Cardiac muscle cell (in vitro differentiated cells and primary cell): Measurements from ENCODE around the gene NFATC2. TPM values are rescaled to one million over a fixed set of nuclear protein-coding genes. Genes with fewer than 3 reads are reported as not detected.

Source experiments
- DNase-seq, 2 donors: peaks; one replicate each; pipeline versions ENCODE4 v3.0.0 to v3.0.0-alpha.2; 2010 to 2017; ENCODE audit warnings: low read depth in 1 of 2, low spot score in 1 of 2
- H3K27ac ChIP-seq: fragments of 200-600 bp; sonication (generic); 2 replicates; pipeline ENCODE4 v1.5.1; 2016
- H3K27me3 ChIP-seq: fragments of 200-600 bp; sonication (generic); 2 replicates; pipeline ENCODE4 v1.6.0; 2016; ENCODE audit warnings: control low read depth
- H3K36me3 ChIP-seq: fragments of 200-600 bp; sonication (generic); 2 replicates; pipeline ENCODE4 v1.5.1; 2016; ENCODE audit warnings: control low read depth
- H3K4me1 ChIP-seq: fragments of 200-600 bp; sonication (generic); 2 replicates; pipeline ENCODE4 v1.8.1; 2017; ENCODE audit warnings: low read depth, mild to moderate bottlenecking, mixed run types
- H3K4me3 ChIP-seq: fragments of 200-600 bp; sonication (generic); 2 replicates; pipeline ENCODE4 v1.5.1; 2016; ENCODE audit warnings: mild to moderate bottlenecking
- H3K9me3 ChIP-seq: fragments of 200-600 bp; sonication (generic); 2 replicates; pipeline ENCODE4 v1.5.1; 2017; ENCODE audit warnings: low read depth, mild to moderate bottlenecking, control low read depth
- polyA plus RNA-seq: library from polyadenylated mRNA; unstranded; fragments of >200 nt; fragmentation: Nextera tagmentation; extraction: Ambion mirVana; gene quantifications from 2 replicates; pipeline ENCODE4 v1.2.1, GENCODE V29; 2016
- total RNA-seq: library from RNA; depleted of rRNA; stranded (reverse); fragments of >200 nt; gene quantifications from 2 replicates; pipeline ENCODE4 v1.2.3, GENCODE V29; 2016
- TF ChIP-seq, protein P1 (sequence below): IDR thresholded peaks from 2 replicates; pipeline ENCODE4 v1.5.1; 2012; ENCODE audit warnings: low read depth, mild to moderate bottlenecking, low read length

Gene NFATC2
- total and polyA plus RNA-seq, 2 experiments from 2014 or later, result 5.8 to 17.0 TPM

- Histone ChIP-seq H3K27me3 (no peaks in the 10 kb centered on the region), H3K4me3 (no peak overlapping the region), H3K9me3 (no peaks in the 10 kb centered on the region), H3K4me1 (peaks cover 51% of the 10 kb centered on the region), H3K27ac (no peak overlapping the region), H3K36me3 (no peaks in the 10 kb centered on the region)
- DNase-seq, result no peak
- TF ChIP-seq, protein P1, sequence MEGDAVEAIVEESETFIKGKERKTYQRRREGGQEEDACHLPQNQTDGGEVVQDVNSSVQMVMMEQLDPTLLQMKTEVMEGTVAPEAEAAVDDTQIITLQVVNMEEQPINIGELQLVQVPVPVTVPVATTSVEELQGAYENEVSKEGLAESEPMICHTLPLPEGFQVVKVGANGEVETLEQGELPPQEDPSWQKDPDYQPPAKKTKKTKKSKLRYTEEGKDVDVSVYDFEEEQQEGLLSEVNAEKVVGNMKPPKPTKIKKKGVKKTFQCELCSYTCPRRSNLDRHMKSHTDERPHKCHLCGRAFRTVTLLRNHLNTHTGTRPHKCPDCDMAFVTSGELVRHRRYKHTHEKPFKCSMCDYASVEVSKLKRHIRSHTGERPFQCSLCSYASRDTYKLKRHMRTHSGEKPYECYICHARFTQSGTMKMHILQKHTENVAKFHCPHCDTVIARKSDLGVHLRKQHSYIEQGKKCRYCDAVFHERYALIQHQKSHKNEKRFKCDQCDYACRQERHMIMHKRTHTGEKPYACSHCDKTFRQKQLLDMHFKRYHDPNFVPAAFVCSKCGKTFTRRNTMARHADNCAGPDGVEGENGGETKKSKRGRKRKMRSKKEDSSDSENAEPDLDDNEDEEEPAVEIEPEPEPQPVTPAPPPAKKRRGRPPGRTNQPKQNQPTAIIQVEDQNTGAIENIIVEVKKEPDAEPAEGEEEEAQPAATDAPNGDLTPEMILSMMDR, result no peak
These were observed 34.4 kb downstream of the NFATC2 start for GRCh38 chr20:51508158-51508557.

- Histone ChIP-seq H3K27ac (no peak overlapping the region), H3K4me3 (no peak overlapping the region), H3K9me3 (no peaks in the 10 kb centered on the region), H3K4me1 (peaks cover 44% of the 10 kb centered on the region), H3K27me3 (no peaks in the 10 kb centered on the region), H3K36me3 (no peaks in the 10 kb centered on the region)
- DNase-seq, result no peak
- TF ChIP-seq, protein P1, result no peak
These were observed 35.1 kb downstream of the NFATC2 start for GRCh38 chr20:51507216-51508036.

DNA sequence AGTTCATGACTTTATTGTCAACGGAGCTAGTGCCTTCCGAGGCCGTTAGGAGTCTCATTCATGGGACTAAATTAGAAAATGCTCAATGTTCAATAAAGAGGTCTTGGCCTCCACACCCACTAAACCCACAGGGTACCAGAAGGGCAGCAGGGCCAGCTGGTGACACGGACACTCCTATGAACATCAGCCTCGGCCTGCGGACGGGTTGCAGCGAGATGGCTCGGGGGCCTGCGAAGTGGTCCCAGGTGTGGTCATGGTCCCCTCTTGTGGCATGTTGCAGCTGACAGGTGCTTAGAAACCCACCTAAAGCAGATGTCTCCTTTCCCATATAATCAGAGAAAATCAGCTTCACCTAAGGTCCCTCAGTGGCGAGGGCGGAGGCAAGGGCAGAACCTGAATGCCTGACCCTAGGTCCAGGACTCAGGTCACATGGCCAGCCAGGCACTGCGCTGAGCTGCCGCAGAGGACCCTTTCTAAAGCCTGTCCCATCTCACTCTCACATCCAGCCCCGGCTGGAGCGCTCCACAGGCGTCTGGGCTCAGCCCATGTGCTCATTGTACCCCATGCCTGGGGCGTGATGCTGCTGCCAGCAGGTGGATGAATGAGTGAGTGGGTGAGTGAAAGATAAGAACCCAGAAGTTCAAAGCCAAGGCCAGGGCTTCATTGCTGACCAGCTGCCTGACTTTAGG lies 35.8 kb downstream of the NFATC2 start:
- TF ChIP-seq, protein P1, result no peak
- Histone ChIP-seq H3K27ac (no peak overlapping the region), H3K36me3 (no peaks in the 10 kb centered on the region), H3K4me3 (no peak overlapping the region), H3K27me3 (no peaks in the 10 kb centered on the region), H3K4me1 (peaks cover 39% of the 10 kb centered on the region), H3K9me3 (no peaks in the 10 kb centered on the region)
- no peak for DNase-seq

DNA sequence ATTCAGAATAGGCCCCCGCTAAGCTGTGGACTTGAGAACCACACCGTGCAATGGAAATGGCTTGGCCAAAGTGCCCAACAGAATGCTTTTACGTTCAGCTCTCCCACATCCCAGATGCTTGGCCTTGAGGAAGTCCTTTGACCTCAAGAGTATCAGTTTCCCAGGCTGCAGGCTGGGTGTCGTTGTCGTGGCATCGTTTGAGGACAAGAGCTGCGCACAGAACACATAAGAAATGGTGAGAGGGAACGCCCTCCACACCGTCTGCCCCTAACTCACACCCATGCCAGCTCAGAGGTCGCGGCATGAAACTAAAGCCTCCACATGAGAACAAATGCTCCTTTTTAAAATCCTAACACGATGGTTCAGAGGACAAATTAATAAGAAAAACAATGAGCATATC lies 37.0 kb downstream of the NFATC2 start:
- Histone ChIP-seq H3K9me3 (no peaks in the 10 kb centered on the region), H3K27ac (no peak overlapping the region), H3K4me1 (peaks cover 42% of the 10 kb centered on the region), H3K4me3 (no peak overlapping the region), H3K27me3 (no peaks in the 10 kb centered on the region), H3K36me3 (no peaks in the 10 kb centered on the region)
- TF ChIP-seq, protein P1, result no peak
- no peak for DNase-seq

GRCh38 chr20:51503376-51503775 lies 39.1 kb downstream of the NFATC2 start:
- Histone ChIP-seq H3K27ac (no peak overlapping the region), H3K4me3 (no peak overlapping the region), H3K4me1 (peaks cover 21% of the 10 kb centered on the region), H3K27me3 (no peaks in the 10 kb centered on the region), H3K9me3 (no peaks in the 10 kb centered on the region), H3K36me3 (no peaks in the 10 kb centered on the region)
- TF ChIP-seq, protein P1, result no peak
- no peak for DNase-seq
